HG03442 (cell line): ENCODE results near the gene THAP7.
"Not testable (repeated sequence)": the region's sequence is repeated elsewhere in the genome, so short reads cannot be mapped to it uniquely, and the experiment has no call there.

ENCODE experiments used
- ATAC-seq: cut with Tn5 transposase; IDR thresholded peaks from one replicate; pipeline ENCODE4 v1.9.1; 2021; ENCODE audit warnings: mild to moderate bottlenecking, moderate library complexity; ENCODE audit not compliant: unreplicated experiment

THAP7 gene, protein sequence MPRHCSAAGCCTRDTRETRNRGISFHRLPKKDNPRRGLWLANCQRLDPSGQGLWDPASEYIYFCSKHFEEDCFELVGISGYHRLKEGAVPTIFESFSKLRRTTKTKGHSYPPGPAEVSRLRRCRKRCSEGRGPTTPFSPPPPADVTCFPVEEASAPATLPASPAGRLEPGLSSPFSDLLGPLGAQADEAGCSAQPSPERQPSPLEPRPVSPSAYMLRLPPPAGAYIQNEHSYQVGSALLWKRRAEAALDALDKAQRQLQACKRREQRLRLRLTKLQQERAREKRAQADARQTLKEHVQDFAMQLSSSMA

DNA sequence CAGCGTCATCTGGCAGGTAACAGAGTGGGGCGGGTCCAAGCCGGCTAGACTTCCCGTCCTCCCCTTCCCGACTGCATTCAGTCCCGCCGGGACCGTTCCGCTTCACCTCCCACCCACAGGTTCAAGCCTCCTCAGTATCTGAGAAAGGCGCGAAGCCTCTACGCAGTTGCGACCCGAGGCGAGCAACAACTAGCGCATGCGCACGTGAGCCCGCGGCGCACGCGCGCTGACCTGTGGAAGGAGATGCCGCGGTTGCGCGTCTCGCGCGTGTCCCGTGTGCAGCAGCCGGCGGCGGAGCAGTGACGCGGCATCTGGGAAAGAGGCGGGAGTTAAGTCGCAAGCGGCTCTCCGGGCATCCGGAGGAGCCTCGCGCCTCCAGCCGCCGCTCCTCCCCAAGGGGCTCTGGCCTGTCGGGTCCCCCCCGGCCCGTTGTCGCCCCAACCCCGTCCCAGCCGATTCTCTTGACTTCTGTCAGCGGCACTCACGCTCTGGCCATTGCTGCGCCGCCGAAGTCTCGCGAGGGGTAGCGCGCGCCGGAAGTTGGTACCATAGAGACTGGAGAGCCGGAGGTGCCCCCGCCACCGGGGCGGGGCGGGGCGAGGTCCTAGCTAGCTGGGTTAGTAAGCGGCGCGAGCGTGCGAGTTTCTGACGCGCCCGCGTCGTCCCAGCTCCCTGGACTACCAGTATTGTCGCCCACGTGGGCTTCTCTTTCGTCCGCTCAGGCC lies at the start of gene THAP7:
THAP7 (minus strand) TSS at position 518 of the 725 bp plus-strand sequence; CDS start at position 311, 207 bp downstream.
- ATAC-seq, result peak; percentile 88

DNA sequence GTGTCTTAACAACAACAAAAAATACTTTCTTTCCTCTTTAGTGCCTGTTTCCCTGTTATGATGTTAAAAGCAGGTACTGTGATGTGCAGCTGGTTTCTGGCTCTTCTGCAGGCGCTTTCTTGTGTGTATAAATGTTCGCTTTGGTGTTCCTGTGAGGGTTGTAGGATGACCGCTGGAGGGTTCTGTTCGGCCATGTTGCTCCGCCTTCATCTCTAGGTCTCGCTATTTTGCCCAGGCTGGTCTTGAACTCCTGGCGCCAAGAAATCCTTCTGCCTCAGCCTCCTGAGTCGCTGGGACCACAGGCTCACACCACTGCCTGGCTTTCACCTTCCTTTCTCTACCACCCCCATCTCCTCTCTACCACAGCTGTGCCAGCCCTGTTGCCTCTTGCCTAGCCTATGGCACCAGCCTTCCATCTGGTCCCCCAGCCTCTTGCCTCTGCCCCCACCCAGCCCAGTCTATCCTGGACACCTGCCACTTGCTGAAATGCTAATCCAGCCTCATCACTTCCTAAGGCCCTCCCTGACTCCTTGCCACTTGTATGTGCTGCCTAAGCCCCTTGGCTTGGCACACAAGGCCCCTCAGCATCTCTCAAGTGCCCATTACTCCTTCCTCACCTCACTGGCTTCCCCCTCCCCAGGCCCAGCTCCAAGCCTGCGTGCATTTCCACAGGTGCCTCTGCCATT lies 49.4 kb upstream of the THAP7 start:
- no peak for ATAC-seq

DNA sequence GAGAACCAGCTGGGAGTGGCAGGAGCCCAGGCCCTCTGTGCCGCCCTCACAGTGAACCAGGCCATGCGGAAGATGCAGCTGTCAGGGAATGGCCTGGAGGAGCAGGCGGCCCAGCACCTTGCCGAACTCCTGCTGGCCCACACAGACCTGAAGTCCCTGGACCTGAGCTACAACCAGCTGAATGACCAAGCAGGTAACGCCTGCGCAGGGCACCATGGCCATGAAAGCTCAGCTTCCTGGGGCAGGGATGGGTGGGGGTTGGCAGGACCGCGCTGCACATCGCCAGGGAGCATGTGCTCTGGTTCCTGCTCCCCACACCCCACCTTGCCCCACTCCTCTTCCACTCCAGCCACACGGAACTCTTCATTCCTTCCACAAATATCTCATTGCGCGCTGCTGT lies 47.0 kb upstream of the THAP7 start:
- ATAC-seq, result not testable (repeated sequence)

DNA sequence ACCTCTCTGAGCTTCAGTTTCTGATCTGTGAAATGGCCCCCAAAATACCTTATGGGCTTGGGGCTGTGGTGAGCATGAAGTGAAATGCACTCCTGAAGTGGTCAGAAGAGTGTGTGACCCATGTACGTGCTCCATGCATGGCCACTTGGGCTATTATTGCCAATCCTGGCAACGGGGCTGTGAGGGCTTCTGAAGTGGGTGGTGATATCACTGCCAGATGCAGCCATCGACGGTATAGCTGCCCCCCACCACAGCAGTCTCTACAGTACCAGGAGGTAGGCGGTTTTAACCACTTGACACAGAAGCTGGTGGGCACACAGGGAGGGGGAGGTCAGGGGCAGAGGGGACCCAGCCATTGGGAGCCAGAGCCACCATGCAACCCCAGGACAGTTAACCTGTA lies 46.5 kb upstream of the THAP7 start:
- ATAC-seq, result not testable (repeated sequence)

DNA sequence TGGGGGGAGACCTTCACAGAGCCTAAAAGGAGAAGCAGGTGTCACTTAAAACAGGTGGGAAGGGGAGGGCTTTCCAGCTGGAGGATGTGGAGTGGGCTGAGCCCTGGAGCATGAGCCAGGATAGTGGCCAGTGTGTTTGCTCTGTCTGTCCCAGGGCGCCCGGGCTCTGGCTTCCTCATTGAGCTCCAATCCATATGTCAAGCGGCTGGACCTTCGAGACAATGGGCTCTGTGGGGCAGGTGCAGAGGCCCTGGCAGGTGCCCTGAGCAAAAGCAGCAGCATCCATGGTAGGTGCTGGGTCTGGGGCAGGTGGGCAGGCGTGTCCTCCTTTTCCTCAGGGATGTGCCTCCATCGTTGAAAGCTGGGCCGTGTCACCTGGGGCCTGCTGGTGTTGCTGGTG lies 45.8 kb upstream of the THAP7 start:
- no peak for ATAC-seq

DNA sequence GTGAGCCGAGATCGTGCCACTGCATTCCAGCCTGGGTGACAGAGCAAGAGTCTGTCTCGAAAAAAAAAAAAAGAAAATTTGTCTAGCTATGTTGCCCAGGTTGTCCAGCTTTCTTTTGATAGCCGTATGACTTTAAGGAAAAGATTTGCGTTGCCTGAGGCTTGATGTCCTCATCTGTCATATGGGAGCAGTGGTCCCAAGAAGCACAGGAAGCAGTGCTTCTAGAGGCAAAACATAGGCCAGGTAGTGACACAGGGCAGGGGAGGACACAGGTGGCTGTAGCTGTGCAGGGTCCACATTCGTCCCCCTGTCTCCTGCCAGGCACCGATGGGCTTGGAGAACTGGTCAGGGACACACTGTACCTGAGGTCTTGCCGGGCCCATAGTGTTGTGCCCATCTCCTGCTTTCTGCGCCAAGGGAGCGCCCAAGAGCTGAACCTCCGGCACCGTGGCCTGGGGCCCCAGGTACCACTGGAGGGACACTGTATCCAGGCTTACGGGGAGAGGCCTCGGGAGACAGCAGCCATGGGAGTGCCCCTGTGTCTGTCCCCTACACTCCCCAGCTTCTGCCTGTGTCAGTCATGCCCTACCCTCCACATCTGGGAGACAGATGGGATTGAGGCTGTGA lies 45.2 kb upstream of the THAP7 start:
- ATAC-seq, result no peak

DNA sequence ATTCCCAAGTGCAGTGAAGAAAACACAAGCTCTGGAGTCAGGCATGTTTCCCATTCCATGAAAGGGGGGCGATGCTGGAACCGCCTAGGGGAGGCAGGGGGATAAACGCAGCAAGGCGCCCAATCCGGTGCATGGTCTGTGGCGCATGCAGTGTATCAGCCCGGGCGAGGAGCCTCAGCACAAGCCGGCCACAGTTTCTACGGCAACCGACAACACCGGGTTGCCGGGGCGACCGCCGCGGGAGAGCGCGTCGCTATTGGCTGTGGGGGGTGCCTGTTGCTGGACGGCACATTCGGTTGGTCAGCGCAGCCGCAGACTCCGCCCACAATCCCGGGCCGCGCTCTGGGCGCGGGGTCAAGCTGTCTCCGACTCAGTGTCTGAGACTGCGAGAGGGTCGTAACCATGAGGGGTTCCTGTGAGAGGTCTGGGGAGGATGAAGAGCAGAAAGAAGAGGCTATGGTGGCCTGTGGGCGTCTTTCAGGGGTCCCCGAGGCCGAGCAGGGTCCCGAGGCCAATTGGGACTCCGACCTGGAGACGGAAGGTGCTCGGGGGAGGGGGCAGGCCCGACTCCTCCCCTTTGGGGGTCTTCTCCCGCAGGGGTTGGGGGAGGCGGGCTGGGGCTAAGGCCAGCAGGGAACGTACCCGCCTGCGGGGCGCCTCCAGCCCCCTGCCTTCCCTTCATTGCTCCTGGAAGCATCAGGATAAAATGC lies 43.8 kb upstream of the THAP7 start, which contains the start of gene LRRC74B:
LRRC74B (plus strand) TSS at position 362 of the 710 bp plus-strand sequence; CDS start at position 403, 41 bp downstream.
- ATAC-seq, result peak; percentile 59

DNA sequence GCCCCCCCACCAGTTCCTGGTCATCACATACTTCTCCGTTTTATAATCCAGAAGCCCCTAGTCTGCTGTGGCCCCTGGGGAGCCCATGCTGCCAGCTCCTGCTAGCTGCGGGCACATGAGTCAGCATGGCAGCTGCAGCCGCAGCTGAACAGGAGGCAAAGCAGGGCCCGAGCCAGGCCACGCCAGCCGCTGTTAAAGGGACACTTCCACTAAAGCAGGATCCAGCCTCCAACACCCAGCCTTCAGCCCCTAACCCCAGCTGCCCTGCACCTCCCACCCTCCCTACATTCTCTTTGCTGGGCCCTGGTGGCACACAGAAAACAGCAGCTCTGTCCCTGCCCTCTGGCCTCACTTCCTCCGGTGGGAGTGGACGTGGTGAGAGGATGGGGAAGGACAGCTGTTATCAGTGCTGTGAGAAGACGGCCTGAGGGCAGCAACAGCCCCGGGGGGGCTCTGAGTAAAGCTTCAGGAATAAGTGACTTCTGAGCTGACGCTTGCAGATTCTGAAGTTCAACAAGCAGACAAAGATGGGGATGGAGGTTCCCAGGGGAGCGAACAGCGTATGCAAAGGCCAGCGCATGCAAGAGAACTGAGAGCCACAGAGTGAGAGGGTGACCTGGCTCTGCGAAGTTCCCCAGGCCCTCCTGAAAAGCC lies 43.1 kb upstream of the THAP7 start:
- ATAC-seq, result no peak

DNA sequence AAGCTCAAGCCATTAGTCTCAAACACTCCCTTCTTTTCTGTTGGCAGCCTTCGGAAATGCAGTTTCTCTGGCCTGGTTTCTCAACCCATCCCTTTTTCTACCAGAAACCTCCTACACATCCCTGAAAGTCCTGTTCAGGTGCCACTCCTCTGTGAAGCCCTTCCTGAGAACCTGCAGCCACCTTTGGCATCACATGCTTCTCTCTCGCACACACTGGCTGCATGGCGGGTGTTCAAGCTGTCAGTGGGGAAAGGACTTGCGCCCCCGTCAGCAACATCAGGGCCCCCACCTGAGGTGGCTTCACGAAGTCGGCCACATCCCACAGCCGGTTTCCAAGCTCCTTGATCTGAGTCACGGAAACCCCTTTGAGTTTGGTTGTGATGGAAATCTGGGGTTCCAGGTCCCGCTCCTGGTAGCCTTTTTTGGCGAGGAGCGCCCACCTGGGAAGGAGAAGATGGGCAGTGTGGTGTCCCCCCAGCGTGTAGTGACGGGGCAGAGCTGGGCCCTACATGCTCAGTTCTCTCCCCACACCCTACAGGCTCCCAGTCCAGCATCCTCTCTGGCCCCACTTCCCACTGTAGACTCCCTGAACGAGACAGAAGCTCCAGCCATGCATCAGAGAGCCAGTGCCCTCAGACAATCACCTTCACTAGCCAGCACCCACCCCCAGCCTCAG lies 42.1 kb upstream of the THAP7 start:
- ATAC-seq, result no peak

DNA sequence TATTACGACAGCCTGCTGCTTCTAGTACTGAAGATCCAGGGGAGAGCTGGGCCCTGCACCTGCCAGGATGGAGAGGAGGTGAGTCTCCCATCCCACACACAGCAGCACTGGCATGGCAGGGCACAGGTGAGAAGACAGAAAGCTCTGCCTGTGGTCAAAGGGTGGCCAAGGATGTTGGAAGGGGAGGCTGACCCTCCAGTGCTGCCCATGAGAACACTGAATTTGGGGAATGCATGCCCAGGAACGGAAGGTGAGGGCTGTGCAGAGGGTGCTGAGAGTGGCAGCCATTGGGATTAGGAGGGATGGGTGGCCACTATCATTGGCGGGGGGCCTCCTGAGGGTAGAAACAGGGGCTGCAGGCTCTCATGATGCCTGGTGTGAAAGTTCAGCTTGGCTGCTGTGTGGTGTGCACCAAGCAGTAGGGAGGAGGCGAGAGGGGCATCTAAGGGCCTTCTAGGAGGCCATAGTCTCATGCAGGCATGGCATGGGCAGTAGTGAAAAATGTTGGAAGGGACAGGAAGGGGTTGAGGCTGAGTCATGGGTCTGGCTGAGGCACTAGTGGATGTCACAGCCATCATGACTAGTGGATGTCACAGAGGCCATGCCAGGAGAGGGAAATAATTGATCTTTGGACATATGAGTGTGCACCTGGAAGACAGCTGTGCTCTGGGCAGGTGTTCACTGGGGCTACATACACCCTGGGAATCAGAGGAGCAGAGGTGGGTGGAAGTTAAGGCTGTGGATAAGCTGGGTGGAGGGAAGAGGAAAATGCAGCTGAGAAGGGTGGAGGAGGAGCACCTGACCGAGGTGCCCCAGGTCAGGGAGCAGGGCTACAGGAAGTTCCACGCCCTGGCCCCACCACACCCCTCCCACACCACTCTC lies 41.3 kb upstream of the THAP7 start:
- ATAC-seq, result no peak

DNA sequence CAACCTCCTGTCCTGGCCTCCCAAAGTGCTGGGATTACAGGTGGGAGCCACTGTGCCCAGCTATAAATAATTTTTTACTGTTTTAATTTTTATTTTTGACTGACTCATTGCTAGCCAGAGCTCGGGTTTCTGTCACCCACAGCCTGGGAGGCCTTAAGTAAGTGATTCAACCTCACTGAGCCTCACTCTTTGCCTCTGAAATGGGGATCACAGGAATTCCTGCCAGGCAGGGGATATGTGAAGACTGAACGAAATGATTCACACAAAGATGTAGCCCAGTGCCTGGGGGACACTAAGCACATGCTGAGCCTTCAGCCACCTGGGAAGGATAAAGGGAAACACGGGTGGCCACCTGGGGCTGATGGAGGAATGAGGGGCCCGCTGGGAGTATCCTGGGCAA lies 40.0 kb upstream of the THAP7 start:
- no peak for ATAC-seq

DNA sequence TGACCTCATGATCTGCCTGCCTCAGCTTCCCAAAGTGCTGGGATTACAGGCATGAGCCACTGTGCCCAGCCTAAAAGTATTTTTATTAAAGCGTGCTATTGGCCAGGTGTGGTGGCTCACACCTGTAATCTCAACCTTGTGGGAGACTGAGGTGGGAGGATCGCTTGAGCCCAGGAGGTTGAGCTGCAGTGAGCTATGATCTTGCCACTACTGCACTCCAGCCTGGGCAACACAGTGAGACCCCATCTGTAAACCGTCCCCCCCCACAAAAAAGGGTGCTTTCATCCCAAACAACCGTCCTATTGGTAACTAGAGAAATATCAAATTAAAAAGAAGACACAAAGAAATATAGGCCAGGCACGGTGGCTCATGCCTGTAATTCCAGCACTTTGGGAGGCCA lies 37.2 kb upstream of the THAP7 start:
- not testable (repeated sequence) for ATAC-seq

DNA sequence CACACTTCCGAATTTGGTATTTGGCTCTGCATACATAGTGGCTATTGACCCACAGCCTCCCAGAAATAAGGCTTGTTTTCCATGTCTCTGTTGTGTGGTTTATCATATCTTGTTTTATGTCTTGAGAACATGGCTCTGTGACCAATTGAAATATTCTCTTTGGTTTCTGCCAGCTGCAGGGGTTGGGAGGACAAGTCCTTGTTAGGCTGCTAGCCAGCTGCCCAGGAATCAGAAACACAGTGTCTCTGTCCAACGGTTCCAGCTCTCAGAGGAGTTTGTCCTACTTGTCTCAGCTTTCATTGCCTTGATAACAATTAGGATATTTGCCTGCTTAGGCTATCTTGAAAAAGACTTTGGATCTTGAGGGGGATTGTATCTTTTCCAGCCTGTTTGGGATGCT lies 36.5 kb upstream of the THAP7 start:
- ATAC-seq, result no peak

DNA sequence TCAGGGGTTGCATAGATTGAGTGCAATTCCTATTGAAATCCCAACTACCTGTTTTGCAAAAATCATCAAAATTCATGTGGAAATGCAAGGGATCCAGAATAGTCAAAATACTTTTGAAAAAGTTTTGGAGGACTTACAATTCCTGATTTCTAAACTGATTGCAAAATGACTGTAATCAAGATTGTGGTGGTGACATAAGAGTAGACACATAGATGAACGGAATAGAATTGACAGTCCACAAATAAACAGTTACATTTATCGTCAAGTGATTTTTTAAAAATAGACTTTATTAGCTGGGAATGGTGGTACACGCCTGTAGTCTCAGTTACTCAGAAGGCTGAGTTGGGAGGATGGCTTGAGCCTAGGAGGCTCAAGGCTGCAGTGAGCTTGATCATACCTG lies 33.1 kb upstream of the THAP7 start:
- no peak for ATAC-seq

DNA sequence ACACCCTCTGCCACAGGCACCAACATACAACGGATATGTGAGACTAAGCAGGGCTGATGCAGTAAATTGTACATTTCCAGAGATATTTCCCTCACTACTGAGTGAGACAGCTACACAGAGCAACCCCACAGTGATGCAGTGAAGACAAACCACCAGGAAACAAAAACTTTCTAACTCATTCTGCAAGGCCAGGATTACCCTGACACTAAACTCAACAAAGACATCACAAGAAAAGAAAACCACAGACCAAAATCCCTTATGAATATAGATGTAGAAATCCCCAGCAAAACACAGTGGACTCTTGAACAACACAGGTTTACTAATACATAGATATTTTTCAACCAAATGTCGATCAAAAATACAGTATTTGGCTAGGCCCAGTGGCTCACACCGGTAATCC lies 32.0 kb upstream of the THAP7 start:
- no peak for ATAC-seq

DNA sequence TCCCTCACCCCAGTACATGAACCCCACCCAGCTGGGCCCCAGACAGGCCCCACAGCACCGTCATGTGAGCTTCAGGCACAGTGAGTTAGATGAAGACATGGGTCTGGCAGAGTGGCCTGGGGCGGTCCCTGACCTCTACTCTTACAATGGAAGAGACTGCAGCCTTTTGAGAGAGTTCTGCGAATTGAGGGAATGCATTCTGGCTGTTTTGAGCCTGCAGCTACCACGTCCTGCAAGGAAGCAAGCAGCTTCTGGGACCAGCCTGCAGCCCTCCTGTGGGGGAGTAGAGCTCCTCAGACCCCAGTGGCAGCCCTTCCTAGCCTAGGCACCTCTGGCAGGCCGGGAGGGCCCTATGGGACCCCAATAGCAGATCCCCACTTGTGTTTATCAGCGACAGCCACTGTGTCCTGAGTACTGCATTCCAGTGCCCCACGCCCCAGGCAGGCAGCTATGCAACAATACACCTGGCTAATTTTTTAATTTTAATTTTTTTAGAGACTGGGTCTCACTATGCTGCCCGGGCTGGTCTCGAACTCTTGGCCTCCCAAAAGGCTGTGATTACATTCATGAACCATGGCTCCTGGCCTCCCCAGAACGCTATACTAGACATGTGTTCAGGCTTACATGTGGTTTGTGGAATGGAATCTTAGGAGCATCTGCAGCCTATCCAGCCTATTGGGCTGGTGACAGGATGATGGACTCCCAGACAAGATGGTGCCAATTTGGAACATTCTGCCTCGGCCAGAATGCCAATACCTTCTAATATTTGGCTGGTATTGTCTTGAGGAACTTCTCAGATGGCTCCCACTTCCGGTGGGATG lies 31.2 kb upstream of the THAP7 start:
- ATAC-seq, result no peak

DNA sequence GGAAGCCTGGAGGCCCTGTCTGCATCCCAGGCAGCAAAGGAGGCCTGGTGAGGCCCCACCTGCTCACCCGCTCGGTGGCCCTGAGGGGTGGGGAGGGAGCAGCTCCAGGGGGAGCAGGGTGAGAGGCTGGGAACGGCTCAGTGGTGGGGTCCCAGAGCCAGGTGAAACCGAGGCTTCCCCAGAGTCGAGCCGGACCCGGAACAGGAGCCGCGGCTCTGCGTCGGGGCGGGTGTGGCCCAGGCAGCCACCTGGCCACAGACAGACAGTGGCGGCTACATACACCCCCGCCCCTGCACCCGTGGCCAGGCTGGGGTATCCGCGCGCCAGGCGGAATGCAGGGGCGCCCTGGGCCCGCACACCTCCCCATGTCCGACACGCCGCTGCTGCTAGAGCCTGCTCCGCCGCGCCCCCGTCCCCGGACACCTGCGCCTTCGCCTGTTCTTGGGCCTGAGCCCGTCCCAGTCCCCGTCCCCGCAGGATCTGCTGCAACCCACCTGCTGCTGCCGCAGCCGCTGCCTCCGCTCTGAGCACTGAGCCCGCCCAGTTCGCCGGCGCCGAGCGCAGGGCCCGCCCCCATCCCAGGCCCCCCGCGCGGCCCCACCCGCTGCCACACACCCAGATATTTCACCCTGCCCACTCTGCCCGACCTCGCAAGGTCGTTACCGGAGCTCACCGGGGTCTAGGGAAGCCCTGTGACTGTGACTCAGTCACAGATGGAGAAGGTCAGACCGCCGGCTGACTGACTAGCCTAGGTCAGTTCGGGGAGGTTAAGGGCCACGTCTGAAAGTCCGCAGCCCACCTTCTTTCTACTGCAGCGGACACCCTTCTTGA lies 30.3 kb upstream of the THAP7 start, which contains the start of gene SLC7A4:
SLC7A4 (minus strand) TSS at position 525 of the 831 bp plus-strand sequence. CDS start 749 bp downstream, outside the sequence.
- ATAC-seq, result no peak
